H9 (cell line): ENCODE results near the gene PRKCZ. TPM values are rescaled to one million over a fixed set of nuclear protein-coding genes. Genes with fewer than 3 reads are reported as not detected.

Experiments used
- DNase-seq: peaks from one replicate; pipeline ENCODE4 v3.0.0-alpha.2; 2017
- H2AFZ ChIP-seq: one replicate; pipeline ENCODE4 v1.6.1; 2013; ENCODE audit warnings: mild to moderate bottlenecking, low read length, control low read depth, moderate library complexity
- H2AK5ac ChIP-seq: 2 replicates; pipeline ENCODE4 v1.6.1; 2013; ENCODE audit warnings: low read length, control low read depth, mixed read lengths; ENCODE audit not compliant: insufficient read length
- H2BK120ac ChIP-seq: one replicate; pipeline ENCODE4 v1.6.1; 2013; ENCODE audit warnings: low read depth, mild to moderate bottlenecking, low read length, control low read depth, inconsistent platforms; ENCODE audit not compliant: poor library complexity, severe bottlenecking
- H2BK12ac ChIP-seq: 2 replicates; pipeline ENCODE4 v1.6.1; 2013; ENCODE audit warnings: low read length, control low read depth, mixed read lengths, low read depth; ENCODE audit not compliant: insufficient read length
- H2BK15ac ChIP-seq: 2 replicates; pipeline ENCODE4 v1.6.1; 2013; ENCODE audit warnings: low read depth, low read length, control low read depth
- H2BK20ac ChIP-seq: one replicate; pipeline ENCODE4 v1.6.1; 2013; ENCODE audit warnings: low read depth, mild to moderate bottlenecking, low read length, control low read depth, inconsistent platforms; ENCODE audit not compliant: poor library complexity, severe bottlenecking
- H2BK5ac ChIP-seq: 2 replicates; pipeline ENCODE4 v1.6.1; 2013; ENCODE audit warnings: low read length, control low read depth, mixed read lengths; ENCODE audit not compliant: insufficient read length
- H3K14ac ChIP-seq: 2 replicates; pipeline ENCODE4 v1.6.1; 2013; ENCODE audit warnings: low read length, control low read depth; ENCODE audit not compliant: insufficient read depth
- H3K18ac ChIP-seq: 2 replicates; pipeline ENCODE4 v1.6.1; 2013; ENCODE audit warnings: low read depth, mild to moderate bottlenecking, mixed read lengths, low read length, control low read depth; ENCODE audit not compliant: insufficient read length
- H3K23ac ChIP-seq: 2 replicates; pipeline ENCODE4 v1.6.1; 2013; ENCODE audit warnings: low read length, control low read depth, mixed read lengths, low read depth; ENCODE audit not compliant: insufficient read length
- H3K23me2 ChIP-seq: 2 replicates; pipeline ENCODE4 v1.6.1; 2013; ENCODE audit warnings: low read depth, mild to moderate bottlenecking, mixed read lengths, low read length, control low read depth; ENCODE audit not compliant: insufficient read length, poor library complexity, severe bottlenecking
- H3K27ac ChIP-seq: 2 replicates; pipeline ENCODE4 v1.5.1; 2013; ENCODE audit warnings: low read length, control low read depth, mixed read lengths, low read depth; ENCODE audit not compliant: insufficient read length
- H3K27me3 ChIP-seq: 2 replicates; pipeline ENCODE4 v1.6.1; 2013; ENCODE audit warnings: low read length, control low read depth, inconsistent platforms; ENCODE audit not compliant: insufficient read depth
- H3K4ac ChIP-seq: 2 replicates; pipeline ENCODE4 v1.6.1; 2013; ENCODE audit warnings: low read depth, mild to moderate bottlenecking, control low read depth, inconsistent platforms, low read length, moderate library complexity
- H3K4me1 ChIP-seq: 2 replicates; pipeline ENCODE4 v1.6.1; 2013; ENCODE audit warnings: low read length, control low read depth, inconsistent platforms; ENCODE audit not compliant: insufficient read depth
- H3K4me2 ChIP-seq: 2 replicates; pipeline ENCODE4 v1.6.1; 2013; ENCODE audit warnings: low read length, control low read depth, mixed read lengths; ENCODE audit not compliant: insufficient read length, insufficient read depth
- H3K56ac ChIP-seq: 2 replicates; pipeline ENCODE4 v1.6.1; 2013; ENCODE audit warnings: low read depth, mild to moderate bottlenecking, mixed read lengths, low read length, control low read depth; ENCODE audit not compliant: insufficient read length
- H3K79me1 ChIP-seq: 2 replicates; pipeline ENCODE4 v1.6.1; 2013; ENCODE audit warnings: low read depth, mild to moderate bottlenecking, moderate library complexity, low read length, control low read depth, inconsistent platforms; ENCODE audit not compliant: insufficient read depth, poor library complexity, severe bottlenecking
- H3K79me2 ChIP-seq: 2 replicates; pipeline ENCODE4 v1.6.1; 2013; ENCODE audit warnings: low read length, control low read depth, inconsistent platforms; ENCODE audit not compliant: insufficient read depth
- H3K9ac ChIP-seq: 2 replicates; pipeline ENCODE4 v1.6.1; 2013; ENCODE audit warnings: low read length, control low read depth, mixed read lengths; ENCODE audit not compliant: insufficient read length; ENCODE audit errors: extremely low read depth
- H3K9me3 ChIP-seq: one replicate; pipeline ENCODE4 v1.6.1; 2013; ENCODE audit warnings: low read depth, low read length, inconsistent platforms; ENCODE audit not compliant: control insufficient read depth
- H3T11ph ChIP-seq: one replicate; pipeline ENCODE4 v1.6.1; 2013; ENCODE audit warnings: mild to moderate bottlenecking, low read length, control low read depth, inconsistent platforms
- H4K20me1 ChIP-seq: one replicate; pipeline ENCODE4 v1.6.1; 2013; ENCODE audit not compliant: control insufficient read depth, insufficient read length, insufficient read depth
- H4K5ac ChIP-seq: 2 replicates; pipeline ENCODE4 v1.6.1; 2013; ENCODE audit warnings: low read depth, mild to moderate bottlenecking, mixed read lengths, low read length, control low read depth; ENCODE audit not compliant: insufficient read length
- H4K8ac ChIP-seq: replicated peaks from 2 replicates; pipeline ENCODE4 v1.6.1; 2013; ENCODE audit warnings: low read length, control low read depth, mixed read lengths, low read depth; ENCODE audit not compliant: insufficient read length
- H4K91ac ChIP-seq: 2 replicates; pipeline ENCODE4 v1.6.1; 2013; ENCODE audit warnings: low read depth, mild to moderate bottlenecking, moderate library complexity, mixed read lengths, low read length, control low read depth; ENCODE audit not compliant: insufficient read length
- H3K27ac Mint-ChIP-seq, 3 experiments: 2 replicates in 2 of 3; 3 replicates in 1 of 3; pipeline ENCODE4 v1.8.0; 2020 to 2021; ENCODE audit warnings: mixed read lengths in 3 of 3, mild to moderate bottlenecking in 1 of 3, moderate library complexity in 1 of 3
- H3K27me3 Mint-ChIP-seq: 2 replicates; pipeline ENCODE4 v1.8.0; 2021; ENCODE audit warnings: low read depth, mild to moderate bottlenecking, moderate library complexity, mixed read lengths
- H3K36me3 Mint-ChIP-seq, 3 experiments: 2 replicates in 2 of 3; 3 replicates in 1 of 3; pipeline ENCODE4 v1.8.0; 2020 to 2021; ENCODE audit warnings: low read depth in 3 of 3, mixed read lengths in 3 of 3; ENCODE audit not compliant: insufficient read depth in 1 of 3
- H3K4me1 Mint-ChIP-seq, 2 experiments: 2 replicates each; pipeline ENCODE4 v1.8.0; 2020; ENCODE audit warnings: mixed read lengths in 2 of 2
- H3K4me3 Mint-ChIP-seq, 2 experiments: 2 replicates in 1 of 2; 3 replicates in 1 of 2; pipeline ENCODE4 v1.8.0; 2020 to 2021; ENCODE audit warnings: mild to moderate bottlenecking in 2 of 2, mixed read lengths in 2 of 2, moderate library complexity in 1 of 2
- H3K9me3 Mint-ChIP-seq, 2 experiments: 2 replicates in 1 of 2; 3 replicates in 1 of 2; pipeline ENCODE4 v1.8.0; 2020; ENCODE audit warnings: mild to moderate bottlenecking in 2 of 2, mixed read lengths in 2 of 2, moderate library complexity in 1 of 2
- CTCF ChIP-seq: fragments of 200-600 bp; sonication (generic); conservative IDR thresholded peaks from 3 replicates; pipeline ENCODE4 v1.8.0; 2021; ENCODE audit warnings: antibody characterized with exemption, mild to moderate bottlenecking
- WGBS: extraction: QIAGEN DNeasy Blood & Tissue Kit; methylation state at CpG from one replicate; pipeline ENCODE4 v1.1.7; 2013; ENCODE audit warnings: missing lambda C conversion rate, low lambda C conversion rate, mixed read lengths; ENCODE audit not compliant: insufficient read length; ENCODE audit errors: extremely low coverage; 5-methylcytosine and 5-hydroxymethylcytosine counted together
- total RNA-seq: library from RNA; stranded (reverse); gene quantifications from 2 replicates; pipeline ENCODE4 v1.2.1, GENCODE V29; 2021

PRKCZ gene
- total RNA-seq, 1 experiment from 2014 or later = 48.4 TPM

- no peak for TF ChIP-seq CTCF
- H3K79me2 ChIP-seq = no peaks in the 10 kb centered on the region
- no peak overlapping the region for H3K4ac ChIP-seq
- no peak overlapping the region for H3K9ac ChIP-seq
- H4K5ac ChIP-seq = no peak overlapping the region
- peaks cover 29 to 30% of the 10 kb centered on the region in 2 experiments for H3K4me1 Mint-ChIP-seq
- peaks cover 6 to 16% of the 10 kb centered on the region in 2 experiments for H3K9me3 Mint-ChIP-seq
- H3K27ac ChIP-seq = no peak overlapping the region
- H4K20me1 ChIP-seq = no peaks in the 10 kb centered on the region
- H2AFZ ChIP-seq = no peak overlapping the region
- DNase-seq = peak; percentile 81
- H3K23me2 ChIP-seq = peaks cover 3% of the 10 kb centered on the region
- H3K23ac ChIP-seq = no peak overlapping the region
- no peak overlapping the region for H2AK5ac ChIP-seq
- H3K27ac Mint-ChIP-seq = peak overlapping the region; percentile 37 to 93 (median 48); a peak in 2 of 7 replicates
- no peak overlapping the region for H2BK5ac ChIP-seq
- H2BK12ac ChIP-seq = no peak overlapping the region
- H3K56ac ChIP-seq = no peak overlapping the region
- H3K36me3 Mint-ChIP-seq = peaks cover 11 to 31% (median 16%) of the 10 kb centered on the region in 3 experiments
- H3K4me1 ChIP-seq = no peaks in the 10 kb centered on the region; the same call in 1 of the 2 replicates
- no peak overlapping the region for H2BK15ac ChIP-seq
- no CpG with 5 or more reads among the region's 28 CpGs for WGBS
- H3K14ac ChIP-seq = peak overlapping the region; percentile 32; the same call in 1 of the 2 replicates
- no peaks in the 10 kb centered on the region for H3K79me1 ChIP-seq
- no peak overlapping the region for H3K18ac ChIP-seq
- H4K91ac ChIP-seq = no peak overlapping the region
- no peak overlapping the region for H2BK120ac ChIP-seq
- no peaks in the 10 kb centered on the region for H3K9me3 ChIP-seq
- H3T11ph ChIP-seq = no peak overlapping the region
- no peaks in the 10 kb centered on the region; the same call in none of the 2 replicates for H3K27me3 Mint-ChIP-seq
- H3K4me2 ChIP-seq = peak overlapping the region; percentile 40
- no peak overlapping the region for H2BK20ac ChIP-seq
- H3K4me3 Mint-ChIP-seq = peak overlapping the region; percentile 42 to 74
- H3K27me3 ChIP-seq = no peaks in the 10 kb centered on the region
- H4K8ac ChIP-seq = no peak overlapping the region
Observed at GRCh38 chr1:2115702-2116341, 65.6 kb downstream of the PRKCZ start.
